Heart right ventricle (tissue), 16 donors: ENCODE measurements around the gene GLYATL1B. TPM values are rescaled to one million over a fixed set of nuclear protein-coding genes. Genes with fewer than 3 reads are reported as not detected.

Experiments used
- ATAC-seq, 8 donors: fragments of 200-7000 bp; cut with Tn5 transposase; one replicate each; pipeline ENCODE4 v1.9.1; 2020; ENCODE audit warnings: mild to moderate bottlenecking in 8 of 8, moderate library complexity in 8 of 8, moderate number of reproducible peaks in 1 of 8
- DNase-seq, 2 donors: peaks; one replicate each; pipeline ENCODE4 v3.0.0-alpha.2; 2020
- H3K27ac ChIP-seq, 10 donors: fragments of 200-600 bp; sonication (generic) in 2 of 10; one replicate each; pipeline versions ENCODE4 v1.5.0 to v1.8.0; 2020 to 2022; ENCODE audit warnings: mild to moderate bottlenecking in 3 of 10
- H3K27me3 ChIP-seq, 7 donors: fragments of 200-600 bp; one replicate each; pipeline ENCODE4 v1.8.0; 2021 to 2022; ENCODE audit warnings: mild to moderate bottlenecking in 2 of 7
- H3K36me3 ChIP-seq, 9 donors: fragments of 200-600 bp; sonication (generic) in 1 of 9; one replicate each; pipeline versions ENCODE4 v1.5.0 to v1.8.0; 2020 to 2022; ENCODE audit warnings: mild to moderate bottlenecking in 2 of 9
- H3K4me1 ChIP-seq, 9 donors: fragments of 200-600 bp; sonication (generic) in 1 of 9; one replicate each; pipeline versions ENCODE4 v1.5.0 to v1.8.0; 2020 to 2022; ENCODE audit warnings: mild to moderate bottlenecking in 4 of 9
- H3K4me3 ChIP-seq, 10 donors: fragments of 200-600 bp; sonication (generic) in 2 of 10; one replicate each; pipeline versions ENCODE4 v1.5.0 to v1.8.0; 2020 to 2022; ENCODE audit warnings: mild to moderate bottlenecking in 7 of 10, moderate library complexity in 2 of 10
- H3K9me3 ChIP-seq, 11 donors: fragments of 200-600 bp in 10 of 11; sonication (generic) in 2 of 11; one replicate each; pipeline versions ENCODE4 v1.5.0 to v1.8.0; 2013 to 2022; ENCODE audit warnings: mild to moderate bottlenecking in 2 of 11, control low read depth in 1 of 11, moderate library complexity in 1 of 11
- WGBS, 2 donors: extraction: QIAGEN DNeasy Blood & Tissue Kit; methylation state at CpG; one replicate each; pipeline ENCODE4 v1.1.7; 2013; ENCODE audit warnings: inconsistent platforms in 1 of 2; 5-methylcytosine and 5-hydroxymethylcytosine counted together
- intact Hi-C, 10 donors: fragments of 100-400 bp; cut with DNase I; formaldehyde crosslinking; loops; one replicate each; pipeline versions ENCODE4 v1.11.1 to v1.14.2; 2022
- polyA plus RNA-seq, 2 donors: library from polyadenylated mRNA; stranded (reverse); fragments of 200-250 nt; gene quantifications; one replicate each; pipeline ENCODE4 v1.2.3, GENCODE V29; 2013
- total RNA-seq, 10 donors: library from RNA; stranded (reverse); fragmentation: NEBNext Ultra II Directional in 3 of 10; extraction: Animal tissue kit (Norgen Biotek cat#: 25700) in 3 of 10; gene quantifications; one replicate each; pipeline versions ENCODE4 v1.2.1 to v1.2.4, GENCODE V29; 2021 to 2023
- TF ChIP-seq, protein P1 (sequence below), 9 donors: fragments of 200-600 bp; sonication (generic) in 2 of 9; IDR thresholded peaks; one replicate each; pipeline versions ENCODE4 v1.5.0 to v1.8.0; 2021 to 2022; ENCODE audit warnings: antibody characterized with exemption in 9 of 9, mild to moderate bottlenecking in 5 of 9, moderate library complexity in 1 of 9
- donor health status: Arrhythmogenic right ventricular cardiomyopathy.
- donor health status: ischemic (EF 13 %, LVEDD 7.1; RV severe dilation, severe dysfunction).
- donor health status: healthy with polysubstance abuse.
- donor health status: DM: no; HTN: yes; CAD: no.
- donor health status: DM: no; HTN: no; CAD: no.
- donor health status: ischemic (EF 25% LVEDD 6.9; RV normal size, moderate dysfunction).
- donor health status: ischemic (EF 25% LVEDD 5.7; RV mildly dilated, moderate dysfunction).
- donor health status: healthy.
- donor health status: DM: yes; HTN: yes; CAD: no.
- donor health status: Ischemic cardiomyopathy.
- donor health status: ischemic (EF 35%, LVEDD 5.7; RV mildly dilated, moderate dysfunction).
- donor health status: nonischemic (EF 11% LVEDD 7.7; RV severe dilation, severe dysfunction).
- donor health status: DM: yes; HTN: yes; CAD: no.
- donor health status: PGD.
- donor health status: ischemic (EF 29% LVEDD 5.4; RV normal size, mild dysfunction).
- donor health status: nonischemic (EF 23%, LVEDD 6.1; RV moderate dilation, normal function).

Gene GLYATL1B
- total and polyA plus RNA-seq, 12 donors, result not detected

DNA sequence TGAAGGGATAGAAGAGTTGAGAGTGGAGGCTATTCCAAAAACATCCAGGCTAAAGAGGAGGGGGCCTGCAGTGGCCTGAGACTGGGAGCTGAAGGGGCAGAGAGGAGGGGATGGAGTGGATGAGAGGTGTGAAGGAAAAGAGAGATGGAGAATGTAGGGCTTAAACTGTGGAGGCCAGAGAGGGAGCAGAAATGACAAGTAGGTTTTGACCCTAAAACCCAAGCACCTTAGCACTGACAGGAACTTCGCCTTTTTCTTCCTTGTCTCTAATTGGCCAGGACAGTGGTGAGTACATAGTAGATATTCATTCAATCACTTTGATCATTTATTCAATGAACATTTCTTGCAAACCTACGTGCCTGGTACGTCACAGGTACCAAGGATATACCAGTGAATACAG lies 28.2 kb downstream of the GLYATL1B start:
- H3K36me3 ChIP-seq, result no peaks in the 10 kb centered on the region
- H3K9me3 ChIP-seq, result peaks cover 0 to 26% (median 7%) of the 10 kb centered on the region in 11 donors
- H3K4me1 ChIP-seq, result no peaks in the 10 kb centered on the region
- no peak for ATAC-seq
- H3K27me3 ChIP-seq, result no peaks in the 10 kb centered on the region
- no peak overlapping the region for H3K4me3 ChIP-seq
- 97% methylated on average over 3 of the region's 3 CpGs for WGBS, 2 donors
- no peak for DNase-seq
- TF ChIP-seq, protein P1, sequence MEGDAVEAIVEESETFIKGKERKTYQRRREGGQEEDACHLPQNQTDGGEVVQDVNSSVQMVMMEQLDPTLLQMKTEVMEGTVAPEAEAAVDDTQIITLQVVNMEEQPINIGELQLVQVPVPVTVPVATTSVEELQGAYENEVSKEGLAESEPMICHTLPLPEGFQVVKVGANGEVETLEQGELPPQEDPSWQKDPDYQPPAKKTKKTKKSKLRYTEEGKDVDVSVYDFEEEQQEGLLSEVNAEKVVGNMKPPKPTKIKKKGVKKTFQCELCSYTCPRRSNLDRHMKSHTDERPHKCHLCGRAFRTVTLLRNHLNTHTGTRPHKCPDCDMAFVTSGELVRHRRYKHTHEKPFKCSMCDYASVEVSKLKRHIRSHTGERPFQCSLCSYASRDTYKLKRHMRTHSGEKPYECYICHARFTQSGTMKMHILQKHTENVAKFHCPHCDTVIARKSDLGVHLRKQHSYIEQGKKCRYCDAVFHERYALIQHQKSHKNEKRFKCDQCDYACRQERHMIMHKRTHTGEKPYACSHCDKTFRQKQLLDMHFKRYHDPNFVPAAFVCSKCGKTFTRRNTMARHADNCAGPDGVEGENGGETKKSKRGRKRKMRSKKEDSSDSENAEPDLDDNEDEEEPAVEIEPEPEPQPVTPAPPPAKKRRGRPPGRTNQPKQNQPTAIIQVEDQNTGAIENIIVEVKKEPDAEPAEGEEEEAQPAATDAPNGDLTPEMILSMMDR (IDR thresholded peaks at IDR 0.05), result no peak
- intact Hi-C loops, result no loop called here
- no peak overlapping the region for H3K27ac ChIP-seq

DNA sequence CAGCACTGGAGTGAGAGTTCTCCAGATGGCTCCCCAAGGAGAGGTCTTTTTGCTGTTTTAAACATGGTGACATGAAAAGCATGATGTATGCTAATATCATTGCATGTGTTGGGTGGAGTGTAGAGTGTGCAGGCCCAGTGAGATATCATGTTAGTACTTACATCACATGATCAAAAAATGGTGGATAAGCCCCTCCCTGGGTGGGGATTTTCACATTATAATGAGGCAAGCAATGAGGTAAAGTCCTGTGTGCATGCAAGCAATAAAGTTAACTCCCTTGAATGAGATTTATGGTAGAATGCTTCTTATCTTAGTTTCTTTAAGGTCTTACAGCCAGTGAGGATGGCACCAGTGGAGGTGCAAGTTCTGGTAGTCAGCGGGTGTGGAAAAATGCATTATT lies 29.4 kb downstream of the GLYATL1B start:
- ATAC-seq (no peak), DNase-seq (no peak)
- 100% methylated on average over 1 of the region's 1 CpG for WGBS, 2 donors
- TF ChIP-seq, protein P1 (IDR thresholded peaks at IDR 0.05), result no peak
- peaks cover 0 to 30% (median 7%) of the 10 kb centered on the region in 11 donors for H3K9me3 ChIP-seq
- no peaks in the 10 kb centered on the region for H3K27me3 ChIP-seq
- intact Hi-C loops, result no loop called here
- H3K36me3 ChIP-seq, result no peaks in the 10 kb centered on the region
- H3K27ac ChIP-seq, result no peak overlapping the region
- H3K4me1 ChIP-seq, result no peaks in the 10 kb centered on the region
- H3K4me3 ChIP-seq, result no peak overlapping the region

DNA sequence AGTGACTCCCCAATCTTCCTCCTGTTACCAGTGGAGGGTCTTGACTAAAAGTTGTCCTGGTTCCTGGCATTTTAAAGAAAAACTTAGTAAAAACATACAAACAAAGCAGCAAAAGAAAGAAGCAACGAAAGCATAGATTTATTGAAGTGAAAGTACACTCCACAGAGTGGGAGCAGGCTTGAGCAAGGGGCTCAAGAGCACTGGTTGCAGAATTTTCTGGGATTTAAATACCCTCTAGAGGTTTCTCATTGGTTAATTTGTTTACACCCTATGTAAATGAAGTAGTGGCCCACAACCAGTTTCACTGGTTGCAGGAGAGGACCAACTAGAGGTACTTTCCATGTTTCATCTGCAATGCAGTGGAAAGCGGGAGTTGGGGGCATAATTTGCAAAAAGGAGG lies 31.7 kb downstream of the GLYATL1B start:
- Histone ChIP-seq H3K27me3 (no peaks in the 10 kb centered on the region), H3K36me3 (no peaks in the 10 kb centered on the region), H3K4me3 (no peak overlapping the region), H3K27ac (no peak overlapping the region), H3K9me3 (peaks cover 0 to 30% (median 7%) of the 10 kb centered on the region in 11 donors), H3K4me1 (no peaks in the 10 kb centered on the region)
- WGBS, 2 donors, result 97 to 98% methylated on average over 2 of the region's 2 CpGs
- TF ChIP-seq, protein P1 (IDR thresholded peaks at IDR 0.05), result no peak
- no peak for DNase-seq
- intact Hi-C loops, result no loop called here
- no peak for ATAC-seq

DNA sequence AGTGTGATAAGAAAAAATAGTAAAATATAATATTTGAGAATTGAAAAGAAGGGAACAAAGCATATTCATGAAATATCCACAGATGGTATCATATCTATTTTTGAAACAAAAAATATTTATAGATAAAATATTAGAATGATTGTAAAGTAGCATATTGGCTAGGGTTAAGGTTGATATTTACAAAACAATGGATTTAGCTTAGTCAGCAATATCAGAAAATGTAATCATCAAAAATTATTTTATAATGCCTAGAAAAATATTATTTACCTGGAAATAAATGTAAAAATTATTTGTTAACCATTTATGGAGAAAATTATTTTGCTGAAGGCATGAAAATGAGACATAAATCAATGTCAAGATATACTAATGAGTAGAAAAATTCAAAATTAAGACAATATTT lies 33.7 kb downstream of the GLYATL1B start:
- intact Hi-C loops, result no loop called here
- Histone ChIP-seq H3K27ac (no peak overlapping the region), H3K9me3 (peaks cover 0 to 30% (median 7%) of the 10 kb centered on the region in 11 donors), H3K27me3 (no peaks in the 10 kb centered on the region), H3K36me3 (peaks cover 0 to 9% (median 0%) of the 10 kb centered on the region in 9 donors), H3K4me1 (no peaks in the 10 kb centered on the region), H3K4me3 (no peak overlapping the region)
- TF ChIP-seq, protein P1 (IDR thresholded peaks at IDR 0.05), result no peak
- no peak for DNase-seq
- ATAC-seq, result no peak
